SJCRH30 (cell line): ENCODE results near the gene TMED4. TPM values are rescaled to one million over a fixed set of nuclear protein-coding genes. Genes with fewer than 3 reads are reported as not detected.

Experiments used
- DNase-seq, 2 experiments: peaks; one replicate each; pipeline ENCODE4 v3.0.0-alpha.2; 2015 to 2020
- H3K27ac ChIP-seq: fragments of 250-450 bp; sonication (Bioruptor Pico); 2 replicates; pipeline ENCODE4 v1.5.1; 2020; ENCODE audit warnings: mild to moderate bottlenecking, moderate library complexity
- H3K27me3 ChIP-seq: fragments of 250-450 bp; sonication (Bioruptor Pico); 2 replicates; pipeline ENCODE4 v1.5.1; 2020; ENCODE audit warnings: mild to moderate bottlenecking, moderate library complexity
- H3K36me3 ChIP-seq: fragments of 250-450 bp; sonication (Bioruptor Pico); 2 replicates; pipeline ENCODE4 v1.5.1; 2020; ENCODE audit warnings: mild to moderate bottlenecking, moderate library complexity
- H3K4me1 ChIP-seq: fragments of 250-450 bp; sonication (Bioruptor Pico); 2 replicates; pipeline ENCODE4 v1.5.1; 2020; ENCODE audit warnings: mild to moderate bottlenecking, moderate library complexity
- H3K4me3 ChIP-seq: fragments of 250-450 bp; sonication (Bioruptor Pico); 2 replicates; pipeline ENCODE4 v1.5.1; 2020; ENCODE audit warnings: mild to moderate bottlenecking, moderate library complexity
- H3K9me3 ChIP-seq: fragments of 250-450 bp; sonication (Bioruptor Pico); replicated peaks from 2 replicates; pipeline ENCODE4 v1.5.1; 2020; ENCODE audit warnings: mild to moderate bottlenecking, moderate library complexity
- total RNA-seq: library from RNA; depleted of rRNA; stranded (reverse); fragments of >200 nt; shearing (Covaris generic); gene quantifications from 2 replicates; pipeline ENCODE4 v1.2.3, GENCODE V29; 2014

TMED4 gene
- total RNA-seq, 1 experiment from 2014 or later: 114 TPM

DNA sequence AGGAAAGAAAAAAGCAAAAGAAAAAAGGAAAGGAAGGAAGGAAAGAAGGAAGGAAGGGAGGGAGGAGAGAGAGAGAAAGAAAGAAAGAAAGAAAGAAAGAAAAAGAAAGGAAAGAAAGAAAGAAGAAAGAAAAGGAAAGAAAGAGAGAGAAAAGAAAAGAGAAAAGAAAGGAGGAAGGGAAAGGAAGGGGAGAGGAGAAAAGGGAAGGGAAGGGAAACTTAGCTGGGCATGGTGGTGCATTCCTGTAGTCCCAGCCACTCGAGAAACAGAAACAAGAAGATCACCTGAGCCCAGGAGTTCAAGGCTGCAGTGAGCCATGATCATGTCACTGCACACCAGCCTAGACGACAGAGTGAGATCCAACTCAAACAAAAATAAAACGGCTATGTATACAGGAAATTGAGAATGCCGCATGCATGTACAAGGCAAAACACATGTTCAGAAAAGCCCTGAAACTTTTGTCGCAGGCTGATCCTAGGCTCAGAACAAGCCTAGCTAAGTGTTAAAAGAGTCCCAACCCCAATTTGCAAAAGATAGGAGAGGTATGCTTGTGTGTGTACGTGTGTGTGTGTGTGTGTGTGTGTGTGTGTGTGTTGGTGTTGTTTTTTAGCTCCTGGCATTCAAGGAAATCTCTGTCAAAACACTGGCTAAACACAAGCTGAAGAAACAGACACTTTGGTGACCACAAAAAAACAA lies 34.3 kb downstream of the TMED4 start:
- H3K4me3 ChIP-seq: no peak overlapping the region
- no peaks in the 10 kb centered on the region; the same call in 1 of the 2 replicates for H3K27me3 ChIP-seq
- DNase-seq: no peak
- no peaks in the 10 kb centered on the region for H3K36me3 ChIP-seq
- H3K9me3 ChIP-seq: no peaks in the 10 kb centered on the region
- H3K4me1 ChIP-seq: no peaks in the 10 kb centered on the region; the same call in 1 of the 2 replicates
- no peak overlapping the region for H3K27ac ChIP-seq

DNA sequence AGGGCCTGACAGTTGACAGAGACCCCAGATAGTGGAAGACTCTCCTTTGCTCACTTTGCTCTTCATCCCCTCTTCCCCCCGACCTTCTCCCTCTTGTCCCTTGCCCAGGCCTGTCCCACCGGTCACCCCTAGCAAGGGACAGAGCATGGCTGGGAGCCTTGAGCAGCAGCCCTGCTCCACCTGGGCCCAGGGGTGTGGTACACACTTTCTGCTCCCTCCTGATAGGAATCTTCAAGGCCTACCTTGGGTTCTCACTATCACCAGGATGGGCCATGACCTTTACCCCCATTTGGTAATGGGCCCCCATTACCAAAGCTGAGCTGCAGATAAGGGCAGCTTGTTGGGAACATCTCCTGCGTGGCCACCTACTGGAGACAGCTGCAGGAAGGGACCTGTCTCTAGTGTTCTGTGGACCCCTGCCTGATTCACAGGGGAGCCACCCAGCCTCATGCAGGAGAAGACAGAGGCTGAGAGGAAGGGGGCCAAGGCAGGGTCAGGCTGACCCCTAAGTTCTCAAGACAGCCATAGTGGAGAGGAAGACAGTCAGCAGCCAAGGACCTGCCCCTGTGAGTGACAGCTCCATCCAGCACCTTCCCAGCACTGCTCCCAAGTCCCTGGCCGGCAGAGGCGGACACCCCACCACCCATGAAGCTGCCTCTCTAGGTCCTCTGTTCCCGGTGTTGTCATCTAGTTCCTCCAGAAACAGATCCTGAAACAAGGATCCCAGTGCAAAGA lies 40.0 kb downstream of the TMED4 start:
- H3K4me3 ChIP-seq: no peak overlapping the region
- H3K27ac ChIP-seq: no peak overlapping the region
- no peaks in the 10 kb centered on the region for H3K9me3 ChIP-seq
- H3K27me3 ChIP-seq: peaks cover 6% of the 10 kb centered on the region; the same call in 1 of the 2 replicates
- no peak for DNase-seq
- no peaks in the 10 kb centered on the region for H3K4me1 ChIP-seq
- no peaks in the 10 kb centered on the region for H3K36me3 ChIP-seq

DNA sequence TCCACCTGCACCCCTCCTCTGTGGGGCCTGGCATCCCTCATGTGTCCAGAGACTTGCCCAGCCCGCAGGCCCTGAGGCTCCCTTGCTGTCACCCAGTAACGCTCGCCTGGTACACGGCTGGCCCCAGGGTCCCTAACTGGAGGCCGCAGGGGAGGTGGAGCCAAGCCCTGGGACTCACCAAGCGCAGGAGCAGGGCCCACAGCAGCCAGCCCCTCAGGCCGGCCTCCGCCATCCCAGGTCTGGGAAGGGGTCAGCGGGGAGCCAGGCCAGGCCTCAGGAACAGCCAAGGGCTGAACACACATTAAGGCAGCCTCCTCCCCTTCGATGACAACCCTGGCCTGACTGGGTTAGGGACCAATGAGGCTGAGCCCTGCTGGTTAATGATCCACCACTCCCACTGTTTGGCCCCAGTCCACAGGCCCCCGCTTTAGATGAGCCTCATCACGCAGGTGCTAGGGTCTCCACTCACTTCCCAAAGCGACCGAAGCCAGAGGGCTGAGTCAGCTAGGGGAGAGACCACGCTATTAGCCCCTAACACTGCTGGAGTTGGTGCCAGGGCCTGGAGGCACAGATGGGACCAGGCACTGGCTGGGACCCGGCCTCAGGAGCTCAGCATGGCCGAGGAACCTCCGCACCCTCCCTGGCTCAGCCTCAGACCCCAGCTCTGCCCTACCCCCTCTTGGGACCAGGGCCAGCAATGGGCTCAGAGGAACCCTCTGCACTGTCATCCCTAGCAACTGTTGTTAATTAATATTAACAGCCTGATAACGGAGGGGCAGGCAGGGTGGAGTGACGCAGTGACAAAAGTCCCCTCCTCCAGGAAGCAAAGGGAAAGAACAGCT lies 40.8 kb downstream of the TMED4 start, which contains the start of gene NPC1L1:
NPC1L1 (minus strand) TSS at position 303 of the 842 bp plus-strand sequence; CDS start at position 232, 71 bp downstream.
- Histone ChIP-seq H3K4me3 (no peak within 1 kb of the TSS), H3K9me3 (no peaks in the 10 kb centered on the region), H3K36me3 (no peaks in the 10 kb centered on the region), H3K27me3 (peaks cover 6% of the 10 kb centered on the region; the same call in 1 of the 2 replicates), H3K4me1 (no peaks in the 10 kb centered on the region), H3K27ac (no peak within 1 kb of the TSS)
- DNase-seq: no peak

DNA sequence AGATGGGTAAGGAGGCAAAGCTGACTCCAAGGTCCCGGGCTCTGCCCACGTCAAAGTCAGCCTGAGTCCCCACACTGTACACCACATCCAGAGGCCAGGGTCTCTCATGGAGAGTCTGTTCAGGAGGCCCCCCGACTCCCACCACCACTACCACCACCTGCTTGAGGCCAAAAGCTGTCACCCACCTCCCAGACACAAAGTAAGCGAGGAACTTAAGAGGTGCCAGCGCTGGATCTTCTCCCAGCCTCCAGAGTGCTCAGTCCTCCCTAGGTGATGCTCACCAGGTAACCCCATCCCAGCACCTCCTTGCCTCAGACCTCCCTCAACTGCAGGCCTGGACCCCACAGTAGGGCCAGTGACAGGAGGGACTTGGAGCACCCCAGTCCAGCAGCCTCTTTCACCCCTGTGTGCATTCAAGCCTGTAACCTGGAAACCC lies 41.4 kb downstream of the TMED4 start:
- no peak overlapping the region for H3K4me3 ChIP-seq

GRCh38 chr7:44539669-44540506 lies 42.1 kb downstream of the TMED4 start:
- DNase-seq: no peak

More for the DNA sequence above, 41.4 kb downstream of the TMED4 start:
- Histone ChIP-seq H3K9me3 (no peaks in the 10 kb centered on the region), H3K36me3 (no peaks in the 10 kb centered on the region), H3K27ac (no peak overlapping the region), H3K4me1 (no peaks in the 10 kb centered on the region), H3K27me3 (peaks cover 6% of the 10 kb centered on the region; the same call in 1 of the 2 replicates)
- DNase-seq: no peak

DNA sequence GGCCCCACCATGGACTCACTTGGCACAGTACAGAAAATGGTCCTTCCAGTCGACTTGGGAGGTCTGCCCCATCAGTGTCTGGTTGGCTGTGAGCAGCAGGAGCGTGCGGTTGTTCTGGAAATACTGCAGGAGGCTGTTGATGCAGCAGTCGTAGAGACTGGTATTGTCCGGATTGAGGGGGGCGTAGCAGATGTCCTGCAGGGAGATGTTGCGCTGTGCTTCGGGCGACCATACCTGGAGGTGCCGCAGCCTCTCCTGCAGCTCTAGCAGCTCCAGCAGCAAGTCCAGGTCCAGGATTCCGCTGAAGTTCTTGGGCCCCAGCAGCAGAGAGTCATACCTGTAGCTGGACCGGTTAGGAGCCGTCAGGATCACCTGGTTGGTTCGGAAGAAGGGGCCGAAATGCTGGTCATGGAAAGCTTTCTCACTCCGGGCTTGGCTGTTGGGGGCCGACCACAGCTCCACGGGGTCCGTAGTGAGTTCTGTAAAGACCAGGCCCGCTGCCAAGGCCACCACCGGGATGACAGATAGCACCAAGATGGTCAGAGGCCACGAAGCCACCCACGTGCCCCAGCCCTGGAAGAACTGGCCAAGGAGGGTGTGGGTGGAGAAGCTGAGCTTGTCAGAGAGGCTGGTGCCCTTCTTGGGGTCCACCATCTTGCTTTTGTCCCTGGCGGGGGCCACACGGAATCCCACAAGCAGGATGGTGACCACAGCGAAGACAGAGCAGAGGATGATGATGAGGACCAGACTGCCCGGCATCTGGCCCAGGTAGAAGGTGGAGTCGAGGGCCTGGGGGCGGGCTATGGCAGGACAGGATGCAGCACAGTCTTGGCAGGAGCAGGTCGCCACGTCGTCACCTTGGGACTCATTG lies 43.0 kb downstream of the TMED4 start:
- DNase-seq: no peak
- no peak overlapping the region for H3K4me3 ChIP-seq
- no peaks in the 10 kb centered on the region for H3K4me1 ChIP-seq
- no peaks in the 10 kb centered on the region for H3K36me3 ChIP-seq
- H3K9me3 ChIP-seq: no peaks in the 10 kb centered on the region
- H3K27me3 ChIP-seq: peaks cover 6% of the 10 kb centered on the region; the same call in 1 of the 2 replicates
- no peak overlapping the region for H3K27ac ChIP-seq

More at GRCh38 chr7:44539669-44540506, 42.1 kb downstream of the TMED4 start:
- Histone ChIP-seq H3K9me3 (no peaks in the 10 kb centered on the region), H3K36me3 (no peaks in the 10 kb centered on the region), H3K27ac (no peak overlapping the region), H3K27me3 (peaks cover 6% of the 10 kb centered on the region; the same call in 1 of the 2 replicates), H3K4me3 (no peak overlapping the region), H3K4me1 (no peaks in the 10 kb centered on the region)

DNA sequence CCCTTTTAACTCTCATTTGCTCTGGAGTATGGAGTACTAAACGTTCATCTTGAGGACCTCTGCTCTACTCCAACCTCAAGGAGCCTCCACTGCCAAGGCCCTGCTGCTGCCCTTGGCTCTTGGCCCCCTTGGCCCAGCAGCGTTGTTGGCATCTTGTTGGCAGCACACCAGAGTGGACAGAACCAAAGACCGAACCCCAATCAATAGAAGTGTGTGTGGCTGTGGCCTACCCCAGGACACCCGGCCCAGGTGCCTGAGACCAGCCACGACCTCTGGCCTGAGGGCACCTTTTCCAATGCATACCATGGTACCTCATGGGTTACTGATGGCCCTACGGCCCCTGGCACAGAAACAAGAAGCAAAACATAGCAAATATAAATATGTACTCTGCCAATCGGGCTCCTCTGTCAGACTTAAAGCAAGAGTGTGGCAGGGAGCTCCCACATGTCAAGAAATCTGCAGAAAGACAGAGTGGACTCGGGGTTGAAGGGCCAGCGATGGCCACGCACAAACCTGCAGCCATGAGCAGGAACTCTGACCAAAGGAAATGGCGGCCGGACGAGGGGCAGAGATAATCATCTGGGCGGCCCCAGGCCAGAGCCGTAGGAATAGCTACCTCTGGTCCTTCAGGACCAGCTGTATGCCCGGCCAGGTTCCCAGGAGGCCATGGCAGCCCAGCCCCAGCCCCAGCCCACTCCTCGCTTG lies 43.8 kb downstream of the TMED4 start:
- no peak overlapping the region for H3K27ac ChIP-seq
- H3K4me3 ChIP-seq: no peak overlapping the region
- no peaks in the 10 kb centered on the region for H3K4me1 ChIP-seq
- no peak for DNase-seq
- no peaks in the 10 kb centered on the region for H3K9me3 ChIP-seq
- H3K27me3 ChIP-seq: peaks cover 6% of the 10 kb centered on the region; the same call in 1 of the 2 replicates
- H3K36me3 ChIP-seq: no peaks in the 10 kb centered on the region

GRCh38 chr7:44537442-44537841 lies 44.6 kb downstream of the TMED4 start:
- Histone ChIP-seq H3K9me3 (no peaks in the 10 kb centered on the region), H3K4me3 (no peak overlapping the region), H3K36me3 (no peaks in the 10 kb centered on the region), H3K4me1 (no peaks in the 10 kb centered on the region), H3K27ac (no peak overlapping the region), H3K27me3 (peaks cover 4% of the 10 kb centered on the region; the same call in 1 of the 2 replicates)
- DNase-seq: no peak

DNA sequence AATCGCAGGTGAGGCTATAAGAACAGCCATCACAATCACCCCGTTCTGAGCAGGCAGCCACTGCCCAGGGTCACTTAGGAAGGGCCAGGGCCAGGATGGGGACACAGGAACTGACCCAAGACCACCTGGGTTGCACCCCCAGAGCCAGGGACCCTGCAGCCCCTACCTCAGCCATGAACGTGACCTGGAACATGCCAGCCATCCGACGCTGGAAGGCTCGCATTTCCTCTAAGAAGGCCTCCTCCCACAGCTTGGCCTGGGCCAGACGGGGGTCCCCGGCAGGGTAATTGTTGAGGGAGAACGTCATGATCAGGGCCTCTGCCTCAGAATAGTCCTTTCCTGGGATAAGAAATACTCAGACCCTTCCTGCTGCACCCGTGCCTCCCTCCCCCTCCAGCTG lies 45.9 kb downstream of the TMED4 start:
- H3K27ac ChIP-seq: no peak overlapping the region
- no peak for DNase-seq
- H3K4me3 ChIP-seq: no peak overlapping the region
- H3K27me3 ChIP-seq: no peaks in the 10 kb centered on the region
- H3K9me3 ChIP-seq: no peaks in the 10 kb centered on the region
- H3K36me3 ChIP-seq: no peaks in the 10 kb centered on the region
- no peaks in the 10 kb centered on the region for H3K4me1 ChIP-seq

- no peaks in the 10 kb centered on the region for H3K27me3 ChIP-seq
- no peak overlapping the region for H3K4me3 ChIP-seq
- no peaks in the 10 kb centered on the region for H3K36me3 ChIP-seq
- H3K27ac ChIP-seq: no peak overlapping the region
- no peaks in the 10 kb centered on the region for H3K9me3 ChIP-seq
- H3K4me1 ChIP-seq: no peaks in the 10 kb centered on the region
- DNase-seq: no peak
Measured at GRCh38 chr7:44535348-44536064, 46.5 kb downstream of the TMED4 start.

GRCh38 chr7:44534501-44534900 lies 47.5 kb downstream of the TMED4 start:
- no peak overlapping the region for H3K4me3 ChIP-seq
- no peaks in the 10 kb centered on the region for H3K36me3 ChIP-seq
- no peaks in the 10 kb centered on the region for H3K27me3 ChIP-seq
- H3K27ac ChIP-seq: no peak overlapping the region
- H3K4me1 ChIP-seq: no peaks in the 10 kb centered on the region
- peak; percentile 61 to 70 for DNase-seq
- H3K9me3 ChIP-seq: no peaks in the 10 kb centered on the region

GRCh38 chr7:44534087-44534486 lies 47.9 kb downstream of the TMED4 start:
- Histone ChIP-seq H3K27me3 (no peaks in the 10 kb centered on the region), H3K9me3 (no peaks in the 10 kb centered on the region), H3K4me1 (no peaks in the 10 kb centered on the region), H3K4me3 (no peak overlapping the region), H3K36me3 (no peaks in the 10 kb centered on the region), H3K27ac (no peak overlapping the region)
- no peak for DNase-seq
